Activated CD4-positive, alpha-beta T cell treated with anti-CD3 and anti-CD28 coated beads for 4 hours (primary cell): ENCODE data around the gene EXOC4.
"Not testable (repeated sequence)": the region's sequence is repeated elsewhere in the genome, so short reads cannot be mapped to it uniquely, and the experiment has no call there.

Source experiments
- DNase-seq, 2 donors: peaks; one replicate each; pipeline ENCODE4 v3.0.0-alpha.2; 2020

The EXOC4 gene

DNA sequence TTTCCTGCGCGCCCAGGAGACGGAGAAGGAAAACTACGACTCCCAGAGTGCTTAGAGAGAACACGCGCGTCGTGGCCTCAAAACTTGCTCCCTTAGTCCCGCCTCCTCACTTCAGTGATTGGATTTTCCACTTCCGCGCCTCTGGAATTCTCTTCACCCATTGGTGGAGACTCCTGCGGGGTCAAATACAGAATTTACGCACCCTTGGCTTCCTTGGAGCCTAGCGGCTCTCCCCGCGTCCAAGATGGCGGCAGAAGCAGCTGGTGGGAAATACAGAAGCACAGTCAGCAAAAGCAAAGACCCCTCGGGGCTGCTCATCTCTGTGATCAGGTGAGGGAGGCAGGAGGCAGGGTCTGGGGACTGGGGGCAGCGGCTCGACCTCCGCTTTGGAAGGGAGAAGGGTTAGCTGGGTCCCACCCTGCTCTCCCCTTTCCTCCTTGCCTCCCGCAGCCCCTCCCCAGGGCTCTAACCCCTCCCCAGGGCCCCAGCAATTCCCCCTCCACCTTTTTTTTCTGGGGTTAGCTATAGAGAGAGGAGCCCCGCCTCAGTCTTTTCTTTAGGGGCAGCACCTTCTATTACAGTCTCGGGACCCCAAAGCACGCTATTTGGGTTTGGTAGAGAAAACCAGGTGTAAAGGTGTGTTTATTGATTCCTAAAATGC lies at the start of gene EXOC4:
EXOC4 (plus strand) TSS at position 221 of the 661 bp plus-strand sequence.
- DNase-seq = peak; percentile 86 to 92

DNA sequence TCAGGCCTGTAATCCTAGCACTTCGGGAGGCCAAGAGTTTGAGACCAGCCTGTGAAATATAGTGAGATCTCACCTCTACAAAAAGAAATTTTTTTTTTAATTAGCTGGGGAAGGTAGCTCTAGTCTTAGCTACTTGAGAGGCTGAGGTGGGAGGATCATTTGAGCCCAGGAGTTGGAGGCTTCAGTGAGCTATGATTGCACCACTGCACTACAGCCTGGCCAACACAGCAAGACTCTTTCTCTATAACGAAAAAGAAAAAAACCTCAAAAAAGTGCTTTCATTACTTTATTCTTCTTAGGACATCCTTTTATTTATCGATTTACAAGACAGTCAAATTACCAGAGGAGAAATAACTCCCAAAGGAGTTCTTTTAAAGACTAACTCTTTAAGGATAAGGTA lies 49.4 kb upstream of the EXOC4 start:
- no peak for DNase-seq

GRCh38 chr7:133207687-133208086 lies 45.2 kb upstream of the EXOC4 start:
- no peak for DNase-seq

DNA sequence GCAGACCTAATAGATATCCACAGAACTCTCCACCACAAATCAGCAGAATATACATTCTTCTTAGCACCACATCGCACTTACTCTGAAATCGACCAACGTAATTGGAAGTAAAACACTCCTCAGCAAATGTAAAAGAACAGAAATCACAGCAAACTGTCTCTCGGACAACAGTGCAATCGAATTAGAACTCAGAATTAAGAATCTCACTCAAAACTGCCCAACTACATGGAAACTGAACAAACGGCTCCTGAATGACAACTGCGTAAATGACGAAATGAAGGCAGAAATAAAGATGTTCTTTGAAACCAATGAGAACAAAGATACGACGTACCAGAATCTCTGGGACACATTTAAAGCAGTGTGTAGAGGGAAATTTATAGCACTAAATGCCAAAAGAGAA lies 42.1 kb upstream of the EXOC4 start:
- DNase-seq = not testable (repeated sequence)

GRCh38 chr7:133213772-133214171 lies 39.1 kb upstream of the EXOC4 start:
- not testable (repeated sequence) for DNase-seq

DNA sequence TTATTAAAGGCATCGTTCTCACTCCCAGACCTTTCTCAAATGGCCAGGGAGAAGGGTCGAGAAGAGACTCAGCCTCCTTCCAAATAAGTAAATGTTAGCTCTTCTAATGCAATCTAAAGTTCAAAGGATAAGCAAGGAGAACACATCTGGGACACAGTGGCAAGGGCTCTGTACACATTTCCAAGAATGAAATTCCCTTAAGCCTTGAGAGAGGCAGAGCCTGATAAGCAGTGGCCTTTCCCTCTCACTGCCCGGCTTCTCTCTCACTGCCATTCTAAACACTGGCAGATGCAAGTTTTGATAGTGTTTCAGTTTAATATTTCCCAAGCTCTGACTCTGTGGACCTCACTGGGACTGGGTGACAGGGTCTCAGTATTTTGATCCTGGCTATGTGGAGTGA lies 35.1 kb upstream of the EXOC4 start:
- DNase-seq = no peak

DNA sequence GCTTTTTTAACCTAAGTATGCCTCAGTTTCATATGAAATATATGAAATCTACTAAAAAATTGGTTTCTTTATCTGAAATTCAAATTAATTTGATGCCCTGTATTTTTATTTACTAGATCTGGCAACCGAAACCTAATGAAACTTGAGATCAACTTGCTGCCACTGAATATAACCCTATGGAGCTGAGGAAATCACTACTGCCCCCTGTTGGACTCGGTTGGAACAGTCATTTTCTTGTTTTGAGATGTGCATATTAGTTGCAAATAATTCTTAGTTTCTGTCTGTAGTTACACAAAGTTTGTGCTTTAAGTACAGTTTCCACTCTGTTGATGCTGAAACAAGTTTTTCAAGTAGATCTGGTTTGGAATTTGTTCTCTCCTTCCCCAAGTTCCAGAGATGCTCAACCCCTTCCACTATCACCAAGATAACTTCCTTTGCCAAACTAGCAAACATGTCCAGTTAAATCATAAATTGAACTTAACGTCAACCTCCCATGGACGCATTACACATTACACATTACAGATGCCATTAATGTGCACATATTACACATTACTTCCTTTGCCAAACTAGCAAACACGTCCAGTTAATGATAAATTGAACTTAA lies 22.2 kb upstream of the EXOC4 start:
- DNase-seq = peak in 1 of 2 donors; percentile 37

GRCh38 chr7:133233142-133233541 lies 19.7 kb upstream of the EXOC4 start:
- DNase-seq = no peak

GRCh38 chr7:133234961-133235875 lies 17.7 kb upstream of the EXOC4 start:
- no peak for DNase-seq

DNA sequence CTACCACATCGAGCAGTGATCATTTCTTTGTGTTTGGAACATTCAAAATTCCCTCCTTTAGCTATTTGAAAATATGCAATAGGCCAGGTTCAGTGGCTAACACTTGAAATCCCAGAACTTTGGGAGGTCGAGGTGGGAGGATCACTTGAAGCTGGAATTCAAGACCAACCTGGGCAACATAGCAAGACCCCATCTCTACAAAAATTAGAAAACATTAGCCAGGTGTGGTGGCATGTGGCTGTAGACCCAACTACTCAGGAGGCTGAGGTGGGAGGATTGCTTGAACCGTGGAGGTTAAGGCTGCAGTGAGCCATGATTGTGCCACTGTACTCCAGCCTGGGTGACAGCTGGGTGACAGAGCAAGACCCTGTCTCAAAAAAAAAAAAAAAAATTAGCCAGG lies 15.3 kb upstream of the EXOC4 start:
- DNase-seq = no peak

DNA sequence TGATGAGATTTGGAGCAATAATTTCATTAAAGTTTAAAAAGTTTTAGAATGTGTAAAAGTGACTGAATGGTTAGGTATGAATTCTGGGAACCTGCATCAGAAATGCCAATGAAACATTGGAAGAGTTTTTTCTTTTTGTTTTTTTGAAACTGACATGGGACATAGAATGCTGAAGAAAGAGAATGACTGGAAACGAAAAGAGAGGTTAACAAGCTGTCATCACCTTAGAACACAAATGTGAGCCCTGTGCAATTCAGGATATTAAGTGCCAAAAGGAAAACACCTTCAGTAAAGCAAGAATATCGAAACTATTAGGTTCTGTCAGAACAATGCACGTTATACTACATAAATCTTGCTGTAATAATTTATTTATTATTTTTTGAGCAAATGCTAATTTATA lies 12.6 kb upstream of the EXOC4 start:
- no peak for DNase-seq

GRCh38 chr7:133246558-133246957 lies 6.3 kb upstream of the EXOC4 start:
- DNase-seq = no peak

DNA sequence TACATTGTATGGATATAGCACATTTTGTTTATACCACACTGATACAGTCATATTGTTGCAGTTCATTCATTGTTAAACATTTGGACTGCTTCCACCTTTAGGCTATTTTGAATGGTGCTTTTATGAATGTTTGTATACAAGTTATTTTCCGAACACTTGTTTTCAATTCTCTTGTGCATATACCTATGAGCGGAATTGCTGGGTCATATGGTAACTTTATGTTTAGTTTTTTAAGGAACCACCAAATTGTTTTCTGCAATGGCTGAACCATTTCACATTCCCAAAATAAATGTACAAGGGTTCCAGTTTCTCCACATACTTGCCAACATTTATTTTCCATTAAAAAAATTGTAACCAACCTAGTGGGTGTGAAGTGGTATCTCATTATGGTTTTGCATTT lies 4.0 kb upstream of the EXOC4 start:
- no peak for DNase-seq

GRCh38 chr7:133252506-133252857 lies 396 bp upstream of the EXOC4 start:
- no peak for DNase-seq

- DNase-seq = no peak
Observed at GRCh38 chr7:133253519-133253875, 619 bp downstream of the EXOC4 start.

DNA sequence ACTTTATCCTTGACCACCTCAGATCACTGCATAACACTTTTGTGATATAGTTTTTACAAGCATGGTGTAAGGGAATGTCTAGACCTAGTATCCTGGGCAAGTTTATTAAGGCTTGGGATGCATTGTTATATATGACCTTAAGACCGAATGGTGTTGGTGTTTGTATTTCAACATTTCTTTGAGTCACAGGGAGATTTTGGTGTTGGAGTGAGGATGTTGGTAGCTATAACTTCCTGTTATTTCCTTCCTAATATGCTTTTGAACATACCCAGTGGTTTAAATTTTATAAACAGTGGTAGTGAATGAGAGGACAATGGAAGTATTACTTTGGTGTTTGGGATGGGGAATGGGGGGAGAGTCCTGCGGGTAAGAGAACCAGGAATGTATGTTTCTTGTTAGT lies 2.6 kb downstream of the EXOC4 start:
- DNase-seq = no peak

DNA sequence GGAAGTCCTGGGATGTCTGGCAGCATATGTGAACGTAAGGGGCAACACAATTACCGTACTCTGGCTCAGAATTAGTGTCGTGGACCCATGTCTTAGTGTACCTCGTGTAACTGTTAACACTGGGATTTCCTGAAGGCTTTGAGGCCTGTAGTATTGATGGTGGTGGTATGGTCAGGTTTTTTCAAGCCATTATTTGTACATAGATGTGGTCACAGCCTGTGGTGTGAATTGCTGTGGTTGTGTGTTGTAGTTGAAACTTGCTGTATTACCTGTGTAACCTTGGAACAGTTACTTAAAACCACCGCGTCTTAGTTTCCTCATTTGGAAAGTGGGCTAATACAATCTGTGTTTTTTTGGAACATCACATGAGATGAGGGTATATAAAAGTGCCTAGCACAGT lies 5.3 kb downstream of the EXOC4 start:
- DNase-seq = no peak

- no peak for DNase-seq
Observed at GRCh38 chr7:133265821-133266220, 12.9 kb downstream of the EXOC4 start.

DNA sequence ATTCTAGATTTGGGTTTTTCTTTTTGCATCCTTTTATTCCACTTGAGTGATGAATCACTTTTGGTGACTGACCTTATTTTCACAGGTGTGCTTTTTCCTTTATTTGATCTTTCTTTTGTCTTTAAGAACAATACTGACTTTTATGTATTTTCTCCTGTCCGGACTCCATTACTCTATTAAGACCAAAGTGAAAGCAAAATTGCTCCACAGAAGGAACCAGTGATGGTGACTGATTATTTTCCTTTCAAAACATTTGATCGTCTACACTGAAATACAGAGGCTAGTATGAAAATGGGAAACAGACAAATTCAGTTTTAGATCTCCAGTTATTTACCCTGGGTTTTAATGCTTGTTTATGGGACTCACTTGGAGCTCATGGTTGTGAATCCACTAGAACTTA lies 15.5 kb downstream of the EXOC4 start:
- no peak for DNase-seq

- no peak for DNase-seq
Observed at GRCh38 chr7:133272336-133272735, 19.5 kb downstream of the EXOC4 start.

- DNase-seq = no peak
Observed at GRCh38 chr7:133273227-133273626, 20.3 kb downstream of the EXOC4 start.

DNA sequence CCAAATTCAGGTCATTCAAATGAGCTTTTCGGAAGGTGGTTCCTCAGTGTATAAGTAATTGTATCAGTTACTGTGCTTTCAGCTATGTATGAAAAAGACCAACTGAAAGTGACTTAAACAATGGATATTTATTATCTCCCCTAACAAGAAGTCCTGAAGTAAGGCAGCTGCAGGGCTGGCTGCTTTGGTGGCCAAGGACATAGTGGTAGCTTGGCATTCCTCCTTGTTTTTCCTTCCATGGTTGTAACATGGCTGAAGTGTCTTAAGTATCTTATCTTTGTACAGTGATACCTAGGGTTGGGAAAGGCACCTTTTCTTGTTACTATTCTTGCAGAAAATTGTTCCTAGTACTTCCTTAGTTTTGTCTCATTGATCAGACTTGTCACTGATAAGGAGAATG lies 21.4 kb downstream of the EXOC4 start:
- DNase-seq = no peak

DNA sequence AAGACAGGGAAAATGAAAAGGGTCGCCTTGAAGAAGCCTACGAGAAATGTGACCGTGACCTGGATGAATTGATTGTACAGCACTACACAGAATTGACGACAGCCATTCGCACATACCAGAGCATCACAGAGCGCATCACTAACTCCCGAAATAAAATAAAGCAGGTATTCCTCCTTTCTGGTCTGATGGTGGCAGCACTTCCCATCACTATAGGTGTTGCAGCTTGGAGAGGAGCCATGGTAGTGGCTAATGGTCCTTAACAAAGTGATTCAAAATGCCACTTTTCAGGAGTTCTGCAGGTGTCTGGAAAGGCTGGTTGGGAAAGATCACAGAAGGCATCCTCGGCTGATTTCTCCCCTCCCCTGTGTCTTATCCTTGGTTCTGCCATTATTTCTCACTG lies 22.1 kb downstream of the EXOC4 start:
- no peak for DNase-seq

DNA sequence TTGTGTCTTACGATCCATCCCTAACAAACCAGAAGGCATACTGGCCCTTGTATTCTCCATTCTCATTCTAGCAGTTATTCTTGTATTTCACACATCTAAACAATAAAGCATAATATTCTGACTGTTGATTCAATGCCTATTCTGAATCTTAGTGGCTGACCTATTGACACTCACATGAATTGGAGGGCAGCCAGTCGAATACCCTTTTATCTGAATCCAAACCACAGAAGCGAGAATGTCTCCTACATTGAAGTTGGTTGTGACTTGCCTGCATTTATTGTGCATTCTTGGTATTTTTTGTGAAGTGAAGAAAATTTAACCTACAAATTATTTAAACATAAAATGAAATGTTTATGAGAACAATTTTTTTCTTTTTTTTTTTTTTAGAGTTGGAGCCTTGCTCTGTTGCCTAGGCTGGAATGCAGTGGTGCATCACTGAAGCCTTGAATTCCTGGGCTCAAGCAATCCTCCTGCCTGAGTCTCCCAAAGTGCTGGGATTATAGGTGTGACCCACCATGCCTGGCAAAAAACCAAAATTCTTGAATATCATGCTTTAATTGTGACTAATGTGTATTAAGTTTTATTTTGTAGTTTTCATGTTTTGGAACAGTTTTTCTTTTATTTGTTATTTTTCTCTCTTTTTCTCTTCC lies 22.7 kb downstream of the EXOC4 start:
- no peak for DNase-seq
